NCI-H187 (cell line): ENCODE results near the gene HDAC7.
A peak's percentile ranks its signal among the peaks of the same experiment; 100 is the strongest.

ENCODE experiments used
- DNase-seq, 2 experiments: peaks; one replicate each; lab custom pipeline; 2025; lab: John Stamatoyannopoulos, UW

The HDAC7 gene

DNA sequence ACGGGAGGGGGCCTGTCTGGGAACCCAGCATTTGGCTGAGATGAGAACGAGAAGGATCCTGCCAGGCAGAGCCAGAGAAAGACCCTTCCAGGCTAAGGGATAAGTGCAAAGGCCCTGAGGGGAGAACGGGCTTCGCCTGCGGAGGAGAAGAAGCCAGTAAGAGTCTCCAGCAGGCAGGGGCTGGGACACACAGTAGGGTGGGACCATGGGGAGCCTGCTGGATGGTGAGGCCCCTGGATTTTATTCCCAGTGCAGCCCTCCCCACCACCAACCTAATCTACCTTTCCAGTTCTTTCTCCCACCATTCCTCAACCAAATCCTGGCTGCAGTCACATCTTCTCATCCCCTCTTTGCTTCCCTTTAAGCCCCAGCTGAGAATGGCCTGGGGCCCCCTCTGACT is 73.6 kb downstream of the HDAC7 start:
- no peak for DNase-seq

DNA sequence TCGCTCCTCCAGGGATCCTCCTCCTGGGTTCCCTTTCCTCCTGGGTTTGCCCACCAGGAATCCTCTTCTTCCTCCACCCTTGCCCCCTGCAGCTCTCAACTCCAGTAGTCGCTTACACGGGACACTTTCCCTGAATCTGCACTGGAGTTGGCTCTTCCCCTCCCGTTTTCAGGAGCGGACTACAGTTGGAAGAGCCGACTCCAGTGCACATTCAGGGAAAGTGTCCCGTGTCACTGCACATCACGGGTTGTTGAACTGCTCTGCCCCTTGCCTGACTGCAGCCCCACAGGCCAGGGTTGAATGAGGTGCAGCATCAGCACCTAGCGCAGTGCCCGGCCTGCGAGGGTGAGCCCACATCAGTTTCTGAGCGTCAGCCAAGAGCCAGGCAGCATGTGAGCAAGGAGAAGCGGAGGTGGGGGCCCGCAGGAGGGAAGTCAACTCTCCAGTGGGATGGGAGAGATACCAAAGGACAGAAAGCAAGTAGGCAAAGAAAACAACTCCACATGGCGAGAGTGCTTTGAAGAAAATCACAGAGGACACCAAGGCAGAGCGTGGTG is 74.1 kb downstream of the HDAC7 start:
- DNase-seq, result no peak

DNA sequence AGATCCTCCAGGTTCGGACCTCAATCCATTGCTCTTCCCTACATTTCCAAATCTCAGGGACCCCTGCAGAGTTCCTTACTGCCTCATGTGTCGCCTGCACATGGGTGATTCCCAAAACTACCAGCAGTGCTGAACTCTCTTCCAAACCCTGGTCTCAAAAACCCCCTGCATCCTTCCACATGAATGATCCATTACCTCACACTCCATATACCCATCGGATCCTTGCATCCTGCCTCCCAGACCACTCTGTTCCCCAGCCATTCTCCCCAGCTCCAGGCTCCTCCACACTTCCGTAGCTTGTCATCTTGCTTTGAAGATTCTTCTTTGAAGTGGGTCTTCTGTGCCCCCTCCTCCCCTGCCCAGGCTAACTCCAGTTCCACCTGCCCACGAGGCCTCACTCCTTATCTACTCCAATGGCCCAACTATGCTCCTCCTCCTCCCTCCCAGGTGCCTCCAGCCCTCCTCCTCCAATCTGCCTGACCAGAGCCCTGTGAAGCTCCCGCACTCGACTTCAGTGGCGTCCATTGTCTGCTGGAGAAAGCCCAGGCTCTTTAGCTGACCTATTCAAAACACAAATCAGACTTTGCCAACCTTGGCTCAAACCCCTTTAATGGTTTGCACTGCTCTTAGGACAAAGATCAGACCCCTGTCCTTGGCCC is 74.8 kb downstream of the HDAC7 start:
- DNase-seq, result no peak

DNA sequence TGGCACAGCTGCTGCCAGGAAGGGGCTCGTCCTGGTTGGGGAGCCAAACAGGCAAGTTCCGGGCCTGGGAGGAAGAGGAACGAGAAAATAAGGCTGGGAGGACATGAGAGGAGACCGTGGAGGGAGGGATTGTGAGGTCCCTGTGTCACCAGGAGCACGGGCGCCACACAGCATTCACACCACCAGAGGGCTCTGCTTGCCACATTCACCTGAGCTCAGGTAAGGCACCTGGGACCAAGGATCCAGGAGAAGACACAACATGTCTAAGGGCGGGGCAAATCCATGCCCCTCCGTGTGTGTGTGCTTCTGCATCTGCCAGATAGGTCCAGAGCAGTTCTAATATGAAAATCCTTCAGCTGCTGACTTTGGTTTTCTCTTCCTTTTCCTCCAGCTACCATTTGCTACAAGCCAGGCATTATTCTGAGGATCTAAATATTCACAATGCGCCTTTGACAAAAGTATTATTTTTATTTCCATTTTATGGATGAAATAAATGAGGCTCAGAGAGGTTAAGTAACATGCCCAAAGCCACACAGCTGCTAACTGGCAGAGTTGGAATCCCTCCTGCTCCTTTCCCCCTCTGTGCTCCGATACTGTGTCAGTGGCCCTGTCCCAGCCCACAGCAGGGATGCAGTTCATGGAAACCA is 75.6 kb downstream of the HDAC7 start:
- peak in 1 of 2 experiments; percentile 45 for DNase-seq

DNA sequence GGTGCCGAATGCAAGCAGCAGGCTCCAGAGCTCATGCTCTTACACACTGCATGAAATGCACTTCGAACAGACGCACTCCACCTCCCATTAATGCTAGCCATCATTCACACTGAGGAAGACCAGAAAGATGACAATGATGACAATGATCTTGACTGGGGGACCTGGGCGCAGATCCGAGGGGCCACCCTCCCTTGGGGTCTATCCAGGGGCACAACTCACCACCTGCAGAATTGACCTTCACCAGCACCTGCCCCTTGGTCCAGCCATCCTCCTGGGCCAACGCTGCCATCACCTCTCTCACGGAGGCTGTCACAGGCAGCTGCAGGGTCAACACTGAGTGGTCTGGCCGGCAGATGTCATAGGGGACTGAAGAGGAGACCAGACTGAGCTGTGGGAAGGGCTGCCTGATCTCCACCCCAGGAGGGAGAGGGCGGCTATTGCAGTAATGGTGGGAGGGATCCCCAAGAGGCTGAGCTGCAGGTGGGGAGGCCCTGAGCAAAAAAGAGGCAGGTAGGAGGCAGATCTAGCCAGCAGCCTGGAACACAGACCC is 76.3 kb downstream of the HDAC7 start:
- DNase-seq, result no peak

DNA sequence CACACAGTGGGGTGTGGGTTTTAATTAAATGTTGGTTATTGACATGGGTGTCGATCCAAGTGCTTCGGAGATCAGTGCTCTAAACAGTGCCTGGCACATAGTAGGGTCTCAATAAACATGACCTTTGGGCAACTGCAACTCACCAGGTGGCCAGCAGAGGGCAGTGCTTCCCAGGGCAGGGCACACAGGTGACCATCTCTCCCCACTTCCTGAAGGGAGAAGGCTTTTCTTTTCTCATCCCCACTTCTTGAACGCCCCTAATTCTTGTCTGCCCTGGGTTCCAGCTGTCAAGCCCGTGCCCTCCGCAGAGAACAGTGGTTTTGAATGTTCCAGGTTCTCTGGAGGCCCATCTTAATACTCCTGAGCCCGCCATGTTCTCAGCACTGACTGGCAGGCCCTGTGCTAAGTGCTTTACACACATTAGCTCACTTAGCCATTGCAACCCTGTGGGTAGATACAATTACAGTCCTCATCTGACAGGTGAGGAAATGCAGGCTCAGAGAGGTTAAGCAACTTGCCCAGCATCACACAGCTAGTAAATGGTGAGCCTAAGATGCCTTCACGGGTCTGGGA is 77.4 kb downstream of the HDAC7 start:
- no peak for DNase-seq

DNA sequence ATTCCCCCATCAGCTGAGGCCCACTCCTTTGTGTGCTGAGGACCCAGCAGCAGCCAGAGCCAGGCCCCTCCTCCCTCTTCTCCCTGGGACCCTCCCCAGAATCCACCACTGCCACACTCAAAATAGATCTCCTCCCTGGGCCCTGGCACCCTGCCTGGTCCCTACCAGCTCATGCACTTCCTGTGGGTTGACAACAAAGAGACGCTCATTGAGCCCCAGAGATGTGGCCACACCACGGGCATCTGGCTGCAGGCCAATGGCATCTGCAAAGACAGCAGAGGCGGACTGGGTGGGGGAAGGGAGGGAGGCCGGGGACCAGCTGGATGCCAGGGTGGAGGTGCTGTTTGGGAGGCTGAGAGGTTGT is 78.4 kb downstream of the HDAC7 start:
- DNase-seq, result peak in 1 of 2 experiments; percentile 13

DNA sequence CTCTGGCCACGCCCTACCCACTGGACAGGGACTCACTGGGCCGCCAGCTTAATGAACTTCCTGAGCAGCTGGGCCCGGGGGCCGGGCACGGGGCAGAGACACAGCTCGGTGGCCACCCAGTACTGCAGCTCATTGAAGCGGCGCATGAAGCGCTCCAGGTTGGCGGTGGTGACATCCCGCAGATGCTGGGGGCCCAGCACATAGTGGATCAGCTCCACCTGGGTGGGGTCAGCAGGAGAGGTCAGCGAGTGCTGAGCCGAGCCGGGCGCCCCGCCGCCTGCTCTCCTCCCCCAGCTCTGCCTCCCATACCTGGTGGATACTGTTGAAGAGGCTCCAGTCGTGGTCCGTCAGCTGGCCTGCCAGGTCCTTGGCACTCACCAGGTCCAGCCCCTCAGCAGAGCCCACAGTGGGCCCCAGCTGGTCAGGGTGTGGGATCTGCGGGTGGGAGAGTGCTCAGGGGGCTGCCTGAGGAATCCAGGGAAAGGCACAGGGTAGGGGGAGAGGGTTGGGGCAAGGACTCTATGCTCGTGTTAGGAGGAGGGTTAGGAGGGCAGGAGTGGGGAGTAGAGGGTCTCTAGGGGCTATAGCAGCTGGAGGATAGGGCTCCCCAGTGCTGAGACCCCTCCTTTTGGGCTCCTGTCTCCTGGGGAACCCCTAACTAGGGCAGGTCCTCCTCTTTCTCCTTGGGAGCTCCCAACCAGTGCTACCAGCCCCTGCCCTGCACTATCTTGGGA is 78.9 kb downstream of the HDAC7 start:
- no peak for DNase-seq

DNA sequence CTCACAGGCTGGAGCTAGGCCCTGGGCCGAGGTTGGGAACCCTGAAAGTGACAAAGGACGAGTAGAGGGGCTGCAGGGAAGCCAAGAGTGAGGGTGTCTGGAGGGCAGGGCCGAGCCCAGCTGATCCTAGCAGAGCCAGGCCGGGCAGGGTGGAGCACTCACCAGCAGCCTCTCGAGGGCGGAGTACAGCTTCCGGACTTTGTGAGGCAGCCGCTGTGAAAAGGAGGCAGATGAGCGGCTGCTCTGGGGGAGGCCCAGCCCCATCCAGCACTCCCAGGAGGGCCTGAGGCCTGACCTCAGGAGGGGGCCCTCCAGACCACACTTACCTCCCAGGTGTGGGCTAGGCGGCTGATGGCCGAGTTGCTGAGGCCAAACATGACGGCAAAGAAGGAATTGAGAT is 79.7 kb downstream of the HDAC7 start:
- DNase-seq, result no peak

DNA sequence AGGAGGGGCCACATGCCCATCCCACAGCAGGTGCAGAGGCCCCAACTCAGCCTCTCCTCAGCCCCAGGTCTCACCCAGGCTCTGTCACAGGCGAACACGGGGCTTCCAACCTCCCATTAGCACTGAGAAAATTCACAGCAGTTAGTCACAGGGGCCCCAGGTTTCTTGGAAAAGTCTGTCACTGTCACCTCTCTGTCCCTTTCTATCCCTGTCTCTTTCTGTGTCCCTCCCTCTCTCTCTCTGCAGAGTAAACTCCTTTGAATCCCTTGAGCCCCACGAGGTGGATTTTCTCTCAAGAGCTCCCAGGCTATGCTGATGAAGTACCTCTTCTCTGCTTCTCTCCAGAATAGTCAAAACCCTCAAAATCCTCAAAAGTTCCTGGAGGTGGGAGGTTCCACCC is 80.4 kb downstream of the HDAC7 start:
- no peak for DNase-seq

DNA sequence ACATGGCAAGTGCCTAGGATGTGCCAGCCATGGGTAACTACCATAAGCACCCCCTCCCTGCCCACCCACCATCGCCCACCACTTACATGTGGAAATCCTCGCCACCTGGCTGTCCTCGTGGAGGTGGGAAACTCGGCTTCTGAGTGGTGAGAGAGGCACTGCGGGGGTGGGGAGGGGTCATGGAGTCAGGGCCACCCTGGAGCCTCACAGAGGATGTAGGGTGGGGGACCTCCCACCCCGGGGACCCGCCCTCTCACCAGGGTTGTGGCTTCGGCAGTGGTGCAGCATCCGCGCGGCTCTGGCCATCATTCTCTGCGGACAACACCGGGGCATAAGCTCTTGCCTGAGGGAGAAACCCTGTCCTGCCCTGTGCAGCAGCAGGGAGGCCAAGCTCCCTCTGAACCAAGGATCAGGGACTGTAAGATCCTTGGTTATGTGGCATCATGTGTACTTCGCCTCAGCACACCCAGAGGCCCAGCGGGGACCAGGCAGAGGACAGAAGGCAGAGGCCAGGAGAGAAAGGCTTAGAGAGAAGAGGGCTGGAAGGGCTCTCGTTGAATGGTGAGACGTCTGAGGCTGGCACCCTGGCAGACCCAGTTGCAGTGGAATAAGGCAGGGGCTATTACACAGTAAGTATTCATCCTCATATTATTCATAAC is 81.6 kb downstream of the HDAC7 start:
- DNase-seq, result no peak

DNA sequence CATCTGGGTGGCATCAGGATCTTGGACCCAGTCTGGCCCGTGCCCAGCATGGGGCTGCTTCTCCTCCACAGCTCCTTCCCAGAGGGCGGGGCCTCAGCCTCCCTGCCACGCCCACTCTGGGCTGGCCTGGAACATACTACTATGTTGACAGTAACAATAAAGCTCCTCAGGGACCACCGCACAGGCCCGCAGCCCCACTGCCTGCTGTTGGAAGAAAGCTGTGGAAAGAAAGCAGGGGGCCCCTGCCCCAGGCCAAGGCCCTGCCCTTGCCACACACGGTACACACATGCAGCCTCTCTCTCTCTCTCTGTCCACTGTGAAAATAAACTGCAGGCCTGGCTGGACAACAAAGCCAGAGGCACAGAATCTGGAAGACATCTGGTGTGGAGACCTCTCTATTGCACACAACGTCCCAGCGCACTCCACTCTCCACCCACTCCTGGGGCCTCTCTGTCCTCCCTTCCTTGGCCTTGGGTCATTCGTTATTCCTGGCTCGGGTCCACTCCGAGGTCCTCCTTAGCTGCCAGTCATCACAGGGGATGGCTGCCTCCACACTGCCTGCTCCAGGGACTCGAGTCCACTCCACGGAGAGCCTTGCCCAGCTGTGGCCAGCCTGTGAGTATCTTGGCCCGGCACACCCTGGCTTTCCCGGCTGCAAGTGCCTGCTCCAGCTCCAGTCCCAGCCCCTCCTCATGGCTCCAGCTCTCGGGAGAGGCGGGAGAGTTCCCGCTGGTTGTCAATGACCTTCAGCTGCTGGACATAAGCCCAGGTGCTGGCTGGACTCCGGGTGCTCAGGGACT is 82.6 kb downstream of the HDAC7 start:
- no peak for DNase-seq

DNA sequence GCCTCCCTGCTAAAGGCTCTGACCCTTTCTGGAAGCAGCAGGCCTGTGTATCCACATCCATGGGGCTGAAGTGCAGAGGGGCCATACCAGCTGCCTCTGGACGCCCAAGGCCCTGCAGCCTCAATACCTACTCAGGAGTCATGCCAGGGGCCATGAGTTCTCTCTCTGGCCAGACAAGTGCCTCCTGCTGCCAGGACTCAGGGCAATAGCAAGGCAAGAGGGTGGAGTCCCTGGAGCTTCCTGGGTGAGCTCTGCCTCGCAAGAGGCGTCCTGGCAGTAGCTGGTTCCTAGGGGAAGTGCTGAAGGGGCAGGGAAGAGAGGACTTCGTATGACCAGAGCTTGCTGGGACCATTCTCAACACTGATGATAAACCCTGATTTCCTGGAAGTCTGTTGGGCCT is 83.5 kb downstream of the HDAC7 start:
- DNase-seq, result no peak

DNA sequence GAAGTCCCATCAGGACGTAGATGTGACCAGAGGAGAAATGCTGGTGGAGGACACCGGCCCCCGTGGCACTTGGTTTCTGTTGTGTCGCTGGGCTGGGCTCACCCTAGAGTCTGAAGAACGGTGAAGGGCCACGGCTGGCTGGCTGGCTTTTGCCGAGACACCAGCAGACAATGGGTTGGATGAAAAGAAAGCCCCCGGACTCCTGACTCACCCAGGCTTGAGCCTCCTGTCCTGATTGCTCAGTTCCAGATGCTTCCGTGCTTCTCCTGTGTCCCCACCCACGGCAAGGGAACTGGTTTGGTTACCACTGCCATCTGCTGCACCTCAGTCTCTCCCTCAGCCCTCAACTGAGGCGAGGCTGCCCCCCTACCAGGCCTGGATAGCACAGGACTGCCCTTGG is 84.1 kb downstream of the HDAC7 start:
- DNase-seq, result no peak

DNA sequence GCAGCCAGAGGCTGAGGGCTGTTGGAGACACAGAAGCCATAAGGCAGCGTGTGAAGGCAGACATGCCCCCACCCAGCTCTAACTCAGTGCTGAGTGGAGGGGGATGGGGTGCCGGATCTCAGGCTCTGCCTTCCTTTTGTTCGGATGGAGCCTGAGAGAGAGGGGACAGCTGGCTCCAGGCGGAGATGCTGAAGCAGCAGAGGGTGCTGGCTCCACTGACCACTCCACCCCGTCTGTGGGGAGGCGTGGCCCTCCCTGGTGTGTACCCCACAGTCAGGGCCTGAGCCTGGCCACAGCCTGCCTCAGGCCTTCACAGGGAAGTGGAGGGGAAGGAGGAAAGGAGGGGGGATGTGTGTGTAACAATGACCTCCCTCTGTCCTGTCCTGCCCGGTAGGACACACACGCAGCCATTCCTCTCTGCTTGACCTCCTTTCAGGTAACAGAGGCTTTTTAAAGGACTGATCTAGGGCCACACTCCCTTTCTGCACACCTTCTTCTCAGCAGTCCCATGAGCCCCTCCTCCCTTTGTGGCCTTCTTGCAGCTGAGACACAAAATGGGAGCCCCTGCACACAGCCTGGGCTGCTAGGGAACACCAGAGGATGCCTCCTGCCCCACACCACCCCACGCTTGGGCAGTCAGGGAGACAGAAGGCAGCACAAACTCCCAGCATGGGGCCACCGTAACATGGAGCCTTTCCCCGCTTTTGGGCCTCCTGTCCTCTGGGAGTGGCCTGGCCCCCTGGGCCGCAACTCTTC is 84.8 kb downstream of the HDAC7 start:
- DNase-seq, result no peak

DNA sequence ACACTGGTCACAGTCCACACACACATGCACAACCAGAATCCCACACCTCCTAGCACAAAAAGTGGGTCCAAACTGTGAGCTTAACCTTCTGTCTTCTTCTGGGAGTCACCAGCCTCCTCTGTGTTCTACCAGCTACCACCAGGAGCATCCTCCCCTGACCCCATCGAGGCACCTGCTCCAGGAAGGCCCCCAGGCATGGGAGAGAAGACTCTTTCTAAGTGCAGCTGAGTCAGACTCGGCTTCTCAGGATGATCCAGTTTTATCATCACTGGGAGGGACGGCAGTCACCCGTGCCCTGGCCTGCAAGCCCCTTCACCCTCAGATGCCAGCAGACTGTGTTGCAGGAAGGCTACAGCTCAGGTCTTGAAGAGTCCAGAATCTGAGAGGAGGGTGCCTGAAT is 86.6 kb downstream of the HDAC7 start:
- no peak for DNase-seq
